Small intestine (tissue), 7 donors: ENCODE results near the gene GABRG3. TPM values are rescaled to one million over a fixed set of nuclear protein-coding genes. Genes with fewer than 3 reads are reported as not detected.

Source experiments
- DNase-seq, 2 donors: peaks; one replicate each; pipeline versions ENCODE4 v3.0.0 to v3.0.0-alpha.2; 2013
- FAIRE-seq: peaks from 2 replicates; lab custom pipeline; 2012; peaks lifted over from hg19 to GRCh38; lab: Jason Lieb, UNC
- H3K27ac ChIP-seq, 3 donors: one replicate each; pipeline ENCODE4 v1.5.1; 2013; ENCODE audit warnings: low read length in 2 of 3, mild to moderate bottlenecking in 2 of 3, control low read depth in 1 of 3, inconsistent platforms in 1 of 3, low read depth in 1 of 3, moderate library complexity in 1 of 3
- H3K27me3 ChIP-seq, 3 donors: one replicate each; pipeline ENCODE4 v1.6.1; 2013; ENCODE audit warnings: low read length in 3 of 3, inconsistent platforms in 1 of 3; ENCODE audit not compliant: control insufficient read depth in 3 of 3, insufficient read depth in 3 of 3
- H3K36me3 ChIP-seq, 3 donors: one replicate each; pipeline ENCODE4 v1.6.1; 2013; ENCODE audit warnings: low read length in 3 of 3, inconsistent platforms in 1 of 3, low read depth in 1 of 3, mild to moderate bottlenecking in 1 of 3, moderate library complexity in 1 of 3; ENCODE audit not compliant: control insufficient read depth in 3 of 3, insufficient read depth in 2 of 3
- H3K4me1 ChIP-seq, 3 donors: one replicate each; pipeline ENCODE4 v1.6.1; 2013; ENCODE audit warnings: low read length in 2 of 3, inconsistent platforms in 1 of 3, low read depth in 1 of 3, mild to moderate bottlenecking in 1 of 3, moderate library complexity in 1 of 3; ENCODE audit not compliant: control insufficient read depth in 3 of 3, insufficient read depth in 2 of 3
- H3K4me3 ChIP-seq, 3 donors: one replicate each; pipeline ENCODE4 v1.5.1; 2013; ENCODE audit warnings: low read length in 3 of 3, control low read depth in 1 of 3, inconsistent platforms in 1 of 3, low read depth in 1 of 3, mild to moderate bottlenecking in 1 of 3, moderate library complexity in 1 of 3
- H3K9me3 ChIP-seq, 2 donors: one replicate each; pipeline ENCODE4 v1.6.1; 2013; ENCODE audit warnings: low read depth in 1 of 2, low read length in 1 of 2; ENCODE audit not compliant: control insufficient read depth in 2 of 2, insufficient read depth in 1 of 2
- WGBS, 3 donors: extraction: QIAGEN DNeasy Blood & Tissue Kit; methylation state at CpG; one replicate each; pipeline ENCODE4 v1.1.7; 2013; 5-methylcytosine and 5-hydroxymethylcytosine counted together
- polyA plus RNA-seq, 4 donors: library from polyadenylated mRNA; stranded (reverse) in 3 of 4; unstranded in 1 of 4; fragments of 200-250 nt in 3 of 4; fragments of 120-200 nt in 1 of 4; gene quantifications; one replicate each; pipeline versions ENCODE4 v1.2.1 to v1.2.3, GENCODE V29; 2013
- donor health status: healthy with polysubstance abuse.
- donor health status: control.
- donor health status: control.
- donor health status: Bipolar disorder and iron deficiency.
- donor health status: healthy.

GABRG3 gene
- polyA plus RNA-seq, 4 donors: 0.41 TPM; not detected in 3

DNA sequence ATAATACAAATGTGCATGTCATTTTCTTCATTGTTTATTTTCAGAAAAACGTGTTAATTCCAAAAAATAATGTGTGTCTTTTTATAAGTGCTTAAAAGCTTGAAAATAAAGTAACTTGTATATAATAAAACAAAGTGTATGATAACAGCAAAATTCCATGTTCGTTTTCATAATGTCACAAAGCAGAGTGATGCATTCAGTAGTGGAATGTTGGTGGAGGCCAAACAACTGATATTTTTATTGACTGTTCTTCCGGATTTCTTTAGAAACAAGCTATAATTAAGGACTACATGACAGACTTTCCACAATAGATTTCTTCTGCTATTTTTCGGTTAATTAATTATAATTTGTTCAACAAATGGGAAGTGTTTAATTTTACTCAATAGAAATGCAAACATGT lies 412.7 kb downstream of the GABRG3 start:
- peaks cover 0 to 4% of the 10 kb centered on the region in 2 donors for H3K9me3 ChIP-seq
- no peak for FAIRE-seq
- WGBS, 3 donors: 51 to 70% (median 59%) methylated on average over 4 of the region's 4 CpGs

DNA sequence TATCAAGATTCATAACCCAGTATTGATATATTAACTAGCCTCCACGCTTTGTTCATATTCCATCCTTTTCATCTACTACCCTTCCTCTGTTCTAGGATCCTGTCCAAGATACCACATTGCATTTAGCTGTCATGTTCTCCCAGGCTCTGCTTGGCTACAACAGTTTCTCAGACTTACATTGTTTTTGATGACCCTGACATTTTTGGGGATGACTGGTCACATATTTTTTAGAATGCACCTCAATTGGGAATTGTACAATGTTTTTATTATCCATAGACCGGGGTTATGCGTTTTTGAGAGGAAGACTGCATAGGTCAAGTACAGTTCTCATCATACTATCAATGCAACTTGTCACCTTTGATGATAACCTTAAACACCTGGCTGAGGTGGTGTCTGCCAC lies 421.2 kb downstream of the GABRG3 start:
- no peak overlapping the region for H3K27ac ChIP-seq
- H3K36me3 ChIP-seq: no peaks in the 10 kb centered on the region
- no peaks in the 10 kb centered on the region for H3K4me1 ChIP-seq
- WGBS, 3 donors: 76 to 87% (median 83%) methylated on average over 3 of the region's 3 CpGs
- H3K4me3 ChIP-seq: no peak overlapping the region
- FAIRE-seq: no peak
- DNase-seq: no peak
- H3K9me3 ChIP-seq: no peaks in the 10 kb centered on the region
- no peaks in the 10 kb centered on the region for H3K27me3 ChIP-seq

More for the DNA sequence above, 412.7 kb downstream of the GABRG3 start:
- no peaks in the 10 kb centered on the region for H3K36me3 ChIP-seq
- no peaks in the 10 kb centered on the region for H3K4me1 ChIP-seq
- H3K27me3 ChIP-seq: no peaks in the 10 kb centered on the region
- no peak overlapping the region for H3K4me3 ChIP-seq
- H3K27ac ChIP-seq: no peak overlapping the region
- no peak for DNase-seq

GRCh38 chr15:27396521-27396920 lies 425.5 kb downstream of the GABRG3 start:
- Histone ChIP-seq H3K36me3 (no peaks in the 10 kb centered on the region), H3K4me1 (no peaks in the 10 kb centered on the region), H3K9me3 (no peaks in the 10 kb centered on the region), H3K27ac (no peak overlapping the region), H3K4me3 (no peak overlapping the region), H3K27me3 (no peaks in the 10 kb centered on the region)
- no peak for FAIRE-seq
- no peak for DNase-seq
- 62 to 84% (median 70%) methylated on average over 2 of the region's 2 CpGs for WGBS, 3 donors

GRCh38 chr15:27396996-27397395 lies 426.0 kb downstream of the GABRG3 start:
- no peaks in the 10 kb centered on the region for H3K36me3 ChIP-seq
- no peak overlapping the region for H3K4me3 ChIP-seq
- 75 to 87% (median 78%) methylated on average over 6 of the region's 6 CpGs for WGBS, 3 donors
- FAIRE-seq: no peak
- no peaks in the 10 kb centered on the region for H3K4me1 ChIP-seq
- H3K27ac ChIP-seq: no peak overlapping the region
- H3K9me3 ChIP-seq: no peaks in the 10 kb centered on the region
- no peak for DNase-seq
- H3K27me3 ChIP-seq: no peaks in the 10 kb centered on the region

GRCh38 chr15:27398631-27399161 lies 427.7 kb downstream of the GABRG3 start:
- DNase-seq (no peak), FAIRE-seq (no peak)
- Histone ChIP-seq H3K4me3 (no peak overlapping the region), H3K9me3 (no peaks in the 10 kb centered on the region), H3K36me3 (no peaks in the 10 kb centered on the region), H3K27me3 (no peaks in the 10 kb centered on the region), H3K27ac (no peak overlapping the region), H3K4me1 (no peaks in the 10 kb centered on the region)
- 71 to 79% (median 73%) methylated on average over 8 of the region's 8 CpGs for WGBS, 3 donors

GRCh38 chr15:27399241-27399640 lies 428.3 kb downstream of the GABRG3 start:
- Histone ChIP-seq H3K9me3 (no peaks in the 10 kb centered on the region), H3K27ac (no peak overlapping the region), H3K4me3 (no peak overlapping the region), H3K36me3 (no peaks in the 10 kb centered on the region), H3K4me1 (no peaks in the 10 kb centered on the region), H3K27me3 (no peaks in the 10 kb centered on the region)
- no peak for DNase-seq
- no peak for FAIRE-seq
- 59 to 67% (median 61%) methylated on average over 6 of the region's 6 CpGs for WGBS, 3 donors

- no peaks in the 10 kb centered on the region for H3K36me3 ChIP-seq
- FAIRE-seq (no peak), DNase-seq (no peak)
- no peak overlapping the region for H3K27ac ChIP-seq
- no peak overlapping the region for H3K4me3 ChIP-seq
- H3K4me1 ChIP-seq: no peaks in the 10 kb centered on the region
- peaks cover 1 to 3% of the 10 kb centered on the region in 2 donors for H3K9me3 ChIP-seq
- 72 to 87% (median 81%) methylated on average over 5 of the region's 5 CpGs for WGBS, 3 donors
- H3K27me3 ChIP-seq: no peaks in the 10 kb centered on the region
Observed at GRCh38 chr15:27401471-27401870, 430.5 kb downstream of the GABRG3 start.

DNA sequence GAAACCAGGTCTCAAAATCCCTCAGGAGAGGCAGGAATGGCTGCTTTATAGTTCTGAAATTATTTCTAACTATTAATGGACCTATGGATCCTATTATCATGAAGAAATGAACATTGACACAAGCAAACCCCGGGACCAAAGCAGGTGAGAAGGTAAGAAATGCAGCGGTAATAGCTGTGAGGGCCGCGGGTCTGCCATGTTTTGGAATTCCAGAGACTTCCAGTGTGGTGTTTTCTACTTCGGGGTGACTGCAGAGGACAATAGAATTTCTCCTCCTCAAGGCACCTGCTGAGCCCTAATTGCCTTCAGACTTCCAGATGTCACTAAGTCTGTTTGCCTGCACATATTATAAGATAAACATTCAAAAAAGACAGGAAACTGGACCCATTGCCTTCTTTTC lies 437.4 kb downstream of the GABRG3 start:
- H3K4me1 ChIP-seq: no peaks in the 10 kb centered on the region
- H3K27ac ChIP-seq: no peak overlapping the region
- H3K36me3 ChIP-seq: no peaks in the 10 kb centered on the region
- no peaks in the 10 kb centered on the region for H3K27me3 ChIP-seq
- H3K4me3 ChIP-seq: no peak overlapping the region
- FAIRE-seq (no peak), DNase-seq (no peak)
- 75 to 83% (median 82%) methylated on average over 5 of the region's 5 CpGs for WGBS, 3 donors
- peaks cover 1 to 3% of the 10 kb centered on the region in 2 donors for H3K9me3 ChIP-seq

DNA sequence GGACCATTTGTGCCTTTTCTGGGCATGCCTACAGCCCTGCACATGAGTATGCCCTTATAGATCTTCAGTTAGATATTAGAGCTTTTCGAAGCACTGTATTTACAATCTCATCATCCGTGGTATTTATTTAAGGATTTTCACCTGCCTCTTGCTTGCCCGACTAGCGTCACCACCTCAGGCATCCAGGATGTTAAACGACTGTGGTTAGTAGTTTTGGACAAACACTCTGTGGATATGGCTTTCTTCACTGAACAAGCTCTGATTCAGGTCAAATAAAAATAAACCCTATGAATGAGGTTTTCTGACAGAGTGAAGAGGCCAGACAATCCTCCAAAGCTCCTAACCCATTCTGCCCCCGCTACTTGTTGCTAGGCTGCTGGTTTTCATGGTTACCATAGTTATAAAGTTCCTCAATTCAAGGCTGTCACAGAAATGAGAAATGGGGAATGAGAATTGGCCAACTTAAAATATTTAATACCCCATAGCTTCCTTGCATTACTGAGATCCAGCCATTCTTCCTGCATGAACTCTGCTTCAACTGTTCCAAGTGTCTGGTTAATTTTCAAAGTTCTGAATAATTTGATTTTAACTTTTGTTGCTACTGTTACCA lies 440.1 kb downstream of the GABRG3 start:
- H3K27me3 ChIP-seq: no peaks in the 10 kb centered on the region
- H3K9me3 ChIP-seq: no peaks in the 10 kb centered on the region
- FAIRE-seq: no peak
- WGBS, 3 donors: 53 to 75% (median 69%) methylated on average over 6 of the region's 6 CpGs
- no peak for DNase-seq
- H3K4me3 ChIP-seq: no peak overlapping the region
- no peak overlapping the region for H3K27ac ChIP-seq
- no peaks in the 10 kb centered on the region for H3K36me3 ChIP-seq
- no peaks in the 10 kb centered on the region for H3K4me1 ChIP-seq
